BLaER1 treated with 17β-estradiol and CSF1 and Interleukin-3, amounts not matched to agents 10 nM and 100 nM (cell line): Measurements from ENCODE around the gene VPREB1.

Experiments used
- H3K27ac ChIP-seq, 11 experiments: shearing (Covaris generic); formaldehyde crosslinking; 2 replicates each; pipeline ENCODE4 v1.8.1; 2022
- H3K27me3 ChIP-seq, 11 experiments: shearing (Covaris generic); formaldehyde crosslinking; 2 replicates each; pipeline ENCODE4 v1.8.1; 2022
- H3K36me3 ChIP-seq, 11 experiments: shearing (Covaris generic); formaldehyde crosslinking; 2 replicates each; pipeline ENCODE4 v1.8.1; 2022
- H3K4me1 ChIP-seq, 10 experiments: shearing (Covaris generic); formaldehyde crosslinking; 2 replicates each; pipeline ENCODE4 v1.8.1; 2022
- H3K4me2 ChIP-seq, 11 experiments: shearing (Covaris generic); formaldehyde crosslinking; 2 replicates each; pipeline ENCODE4 v1.8.1; 2022
- H3K4me3 ChIP-seq, 10 experiments: shearing (Covaris generic); formaldehyde crosslinking; 2 replicates each; pipeline ENCODE4 v1.8.1; 2022
- H3K9ac ChIP-seq, 11 experiments: shearing (Covaris generic); formaldehyde crosslinking; 2 replicates each; pipeline ENCODE4 v1.8.1; 2022
- H3K9me3 ChIP-seq, 11 experiments: shearing (Covaris generic); formaldehyde crosslinking; replicated peaks in 1 of 11; 2 replicates each; pipeline ENCODE4 v1.8.1; 2022
- H4K20me1 ChIP-seq, 11 experiments: shearing (Covaris generic); formaldehyde crosslinking; 2 replicates each; pipeline ENCODE4 v1.8.1; 2022
- Cebpa-rat ChIP-seq, 11 experiments: shearing (Covaris generic); IDR thresholded peaks; 2 replicates each; pipeline ENCODE4 v1.8.1; 2022

The VPREB1 gene

DNA sequence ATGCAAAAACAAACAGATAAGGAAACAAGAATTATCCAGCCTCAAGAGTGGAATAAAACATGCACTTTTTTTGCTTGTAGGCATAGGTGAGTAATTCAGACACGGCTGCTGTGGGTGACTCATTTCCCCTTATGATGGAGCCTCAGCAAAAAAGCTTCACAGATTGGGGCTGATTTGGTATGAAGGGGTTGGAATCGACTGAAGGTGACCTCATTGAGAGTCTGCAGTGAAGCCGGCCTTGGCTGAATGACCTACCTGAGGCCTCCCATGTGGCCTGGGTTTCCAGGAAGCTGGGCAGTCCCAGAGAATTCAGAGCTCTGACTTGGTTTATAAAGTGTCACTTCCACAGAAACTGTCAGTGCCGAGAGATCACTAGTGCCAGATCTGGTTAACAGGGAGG is 34.2 kb upstream of the VPREB1 start:
- H3K36me3 ChIP-seq, result no peaks in the 10 kb centered on the region
- H3K9ac ChIP-seq, result no peak overlapping the region; a peak in 2 of 22 replicates
- H4K20me1 ChIP-seq, result 0 out of 22 replicates have a peak, but pooled peaks cover 0 to 3% (median 0%) of the 10 kb centered on the region in 11 experiments
- TF ChIP-seq Cebpa-rat (IDR thresholded peaks at IDR 0.05), result no peak
- H3K4me2 ChIP-seq, result peak overlapping the region; percentile 21 to 78 (median 68)
- H3K9me3 ChIP-seq, result no peaks in the 10 kb centered on the region
- H3K27me3 ChIP-seq, result no peaks in the 10 kb centered on the region
- H3K4me3 ChIP-seq, result no peak overlapping the region
- H3K4me1 ChIP-seq, result peaks cover 30 to 77% (median 66%) of the 10 kb centered on the region in 10 experiments
- H3K27ac ChIP-seq, result peak overlapping the region in 3 of 11 experiments; percentile 1 to 41 (median 25); a peak in 2 of 22 replicates

DNA sequence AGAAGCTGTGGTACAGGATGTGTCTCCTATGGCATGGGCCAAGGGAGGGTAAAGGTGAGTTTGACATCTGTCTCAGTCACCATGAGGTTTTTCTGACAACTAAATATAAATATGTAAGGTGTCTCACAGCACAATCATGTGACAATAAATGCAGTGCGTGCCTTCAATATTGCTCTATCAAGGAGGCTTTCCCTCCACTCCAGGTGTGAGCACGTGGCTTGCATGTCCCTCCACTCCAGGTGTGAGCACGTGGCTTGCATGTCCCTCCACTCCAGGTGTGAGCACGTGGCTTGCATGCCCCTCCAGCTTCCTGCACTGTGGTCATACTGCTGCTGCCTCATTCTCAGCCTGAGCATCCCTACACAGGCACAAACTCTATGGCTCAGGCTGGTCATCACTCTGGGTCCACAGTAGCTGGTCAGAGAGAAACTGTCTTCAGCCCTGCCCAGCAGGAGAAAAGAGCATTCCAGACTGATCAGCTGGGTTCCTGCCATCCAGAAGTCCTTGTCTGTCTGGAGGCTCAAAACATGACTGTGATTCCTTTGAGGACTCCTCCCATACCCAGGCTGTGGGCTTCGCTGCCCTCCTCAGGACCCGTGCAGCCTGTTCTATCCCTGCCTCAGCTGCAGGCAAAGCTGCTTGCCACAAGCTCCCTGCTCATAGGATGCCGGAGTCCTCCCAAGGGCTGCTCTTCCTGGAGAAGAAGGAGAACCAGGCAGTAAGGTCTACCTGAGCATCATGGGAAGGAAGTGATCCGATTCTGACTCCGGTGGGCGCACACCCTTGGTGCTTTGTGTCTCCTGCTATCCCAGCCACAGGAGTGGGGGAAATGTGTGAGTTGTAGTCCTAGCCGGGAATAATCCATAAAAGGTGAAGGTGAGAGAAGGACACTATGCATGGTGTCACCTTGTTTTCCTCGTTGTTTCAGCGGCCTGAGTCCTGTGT is 33.4 kb upstream of the VPREB1 start:
- no peaks in the 10 kb centered on the region for H3K27me3 ChIP-seq
- no peaks in the 10 kb centered on the region for H3K36me3 ChIP-seq
- TF ChIP-seq Cebpa-rat (IDR thresholded peaks at IDR 0.05), result no peak
- H3K4me1 ChIP-seq, result peaks cover 37 to 77% (median 68%) of the 10 kb centered on the region in 10 experiments
- peak overlapping the region in 3 of 11 experiments; percentile 1 to 41 (median 25); a peak in 2 of 22 replicates for H3K27ac ChIP-seq
- H3K9ac ChIP-seq, result no peak overlapping the region; a peak in 1 of 22 replicates
- H3K9me3 ChIP-seq, result no peaks in the 10 kb centered on the region
- H3K4me3 ChIP-seq, result no peak overlapping the region
- H3K4me2 ChIP-seq, result peak overlapping the region; percentile 21 to 78 (median 68)
- H4K20me1 ChIP-seq, result 0 out of 22 replicates have a peak, but pooled peaks cover 0 to 3% (median 0%) of the 10 kb centered on the region in 11 experiments

DNA sequence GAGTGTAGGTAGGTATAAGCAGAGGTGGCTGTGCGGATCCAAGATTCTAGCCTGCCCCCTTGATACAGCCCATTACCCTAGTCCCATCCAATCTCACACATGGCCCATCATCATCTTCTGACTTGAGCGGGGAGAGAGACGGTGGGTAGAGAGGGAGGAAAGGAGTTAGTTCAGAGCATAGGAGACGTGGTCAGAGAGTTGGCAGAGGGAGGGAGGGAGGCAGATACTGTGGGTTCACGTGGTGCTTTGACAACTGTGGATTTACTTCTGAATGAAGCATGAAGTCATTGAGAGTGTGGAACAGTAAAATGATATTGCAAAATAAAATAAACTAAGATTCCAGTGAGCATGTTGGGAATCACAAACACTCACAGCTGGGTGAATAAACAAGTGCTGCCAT is 31.4 kb upstream of the VPREB1 start:
- Histone ChIP-seq H3K9me3 (no peaks in the 10 kb centered on the region), H3K4me1 (peaks cover 29 to 75% (median 58%) of the 10 kb centered on the region in 10 experiments), H3K27ac (no peak overlapping the region), H4K20me1 (0 out of 22 replicates have a peak, but pooled peaks cover 0 to under 1% (median 0%) of the 10 kb centered on the region in 11 experiments), H3K27me3 (no peaks in the 10 kb centered on the region), H3K9ac (no peak overlapping the region), H3K4me2 (no peak overlapping the region; a peak in 1 of 22 replicates), H3K36me3 (no peaks in the 10 kb centered on the region), H3K4me3 (no peak overlapping the region)
- no peak for TF ChIP-seq Cebpa-rat (IDR thresholded peaks at IDR 0.05)

- Histone ChIP-seq H3K9ac (no peak overlapping the region), H3K36me3 (no peaks in the 10 kb centered on the region), H3K9me3 (no peaks in the 10 kb centered on the region), H3K4me1 (peaks cover 18 to 75% (median 59%) of the 10 kb centered on the region in 10 experiments), H3K4me3 (no peak overlapping the region), H3K27me3 (no peaks in the 10 kb centered on the region), H4K20me1 (no peaks in the 10 kb centered on the region), H3K27ac (no peak overlapping the region), H3K4me2 (peak overlapping the region in 7 of 11 experiments; percentile 9 to 69 (median 56); a peak in 11 of 22 replicates)
- no peak; a peak in 1 of 22 replicates for TF ChIP-seq Cebpa-rat (IDR thresholded peaks at IDR 0.05)
Measured at GRCh38 chr22:22214819-22215329, 29.7 kb upstream of the VPREB1 start.

DNA sequence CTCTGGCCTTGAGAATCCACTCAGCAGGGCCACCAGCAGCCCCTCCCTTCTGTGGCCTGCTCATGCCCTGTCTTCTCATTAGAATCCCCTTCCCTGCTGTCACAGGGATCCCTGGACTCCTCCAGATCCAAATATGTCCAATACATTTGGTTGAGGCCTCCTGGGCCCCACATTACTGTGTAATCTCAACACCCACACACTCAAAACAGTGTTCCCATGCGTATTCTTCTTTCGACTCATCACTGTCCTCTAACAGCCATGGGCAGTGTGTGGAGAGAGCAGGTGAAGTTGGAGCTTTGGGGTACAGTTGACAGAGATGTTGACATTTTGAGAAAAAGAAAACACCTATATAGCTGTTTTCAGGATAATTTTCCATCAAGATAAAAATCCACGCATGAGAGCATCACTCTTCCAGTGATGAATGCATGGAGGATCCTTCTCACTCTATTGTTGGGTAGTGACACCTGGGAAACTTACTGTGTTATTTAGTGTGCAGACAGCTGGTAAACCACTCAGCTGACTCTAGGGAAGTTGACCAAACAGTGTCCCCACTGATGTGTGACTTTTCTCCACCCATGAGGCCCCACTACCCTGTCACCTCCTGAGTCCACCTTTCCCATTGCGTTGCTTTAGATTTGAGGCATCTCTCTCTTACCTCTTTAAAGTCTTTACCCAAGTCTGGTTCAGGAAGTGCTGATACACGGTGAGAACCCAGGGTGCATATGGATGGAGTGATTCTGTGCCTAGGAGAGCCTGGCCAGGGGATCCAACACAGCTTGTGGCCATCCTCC is 28.7 kb upstream of the VPREB1 start:
- Histone ChIP-seq H3K9me3 (no peaks in the 10 kb centered on the region), H3K36me3 (no peaks in the 10 kb centered on the region), H3K4me2 (peak overlapping the region; percentile 11 to 69 (median 44); a peak in 19 of 22 replicates), H3K27ac (peak overlapping the region in 1 of 11 experiments; percentile 17; a peak in 1 of 22 replicates), H3K27me3 (no peaks in the 10 kb centered on the region), H3K4me1 (peaks cover 8 to 68% (median 53%) of the 10 kb centered on the region in 10 experiments; a peak in 19 of 20 replicates), H3K9ac (no peak overlapping the region), H3K4me3 (no peak overlapping the region), H4K20me1 (no peaks in the 10 kb centered on the region)
- TF ChIP-seq Cebpa-rat (IDR thresholded peaks at IDR 0.05), result no peak

DNA sequence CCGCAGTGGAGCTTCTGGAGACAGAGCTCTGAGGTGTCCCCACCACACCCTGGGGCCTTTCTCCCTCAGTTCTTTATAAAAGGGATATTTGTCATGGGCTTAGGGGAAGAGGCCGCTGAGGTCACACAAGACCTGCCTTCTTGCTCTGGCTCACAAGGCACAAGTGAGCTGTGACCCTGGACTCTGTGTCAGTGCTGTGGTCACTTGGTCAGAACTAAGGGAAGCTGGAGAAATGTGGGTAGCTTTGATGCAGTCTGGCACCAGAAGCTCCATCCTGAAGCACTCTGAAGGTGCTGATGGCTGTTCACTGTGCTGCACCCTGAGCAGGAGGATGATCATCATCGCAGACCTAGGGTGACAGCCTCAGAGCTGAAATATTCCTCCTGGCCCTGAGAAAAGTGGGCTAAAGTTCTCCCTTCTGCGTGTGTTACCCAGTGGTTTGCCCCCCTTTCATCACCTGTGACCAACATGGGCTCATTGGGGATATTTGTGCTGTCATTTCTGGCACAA is 28.1 kb upstream of the VPREB1 start:
- TF ChIP-seq Cebpa-rat (IDR thresholded peaks at IDR 0.05), result no peak
- no peak overlapping the region for H3K9ac ChIP-seq
- H4K20me1 ChIP-seq, result no peaks in the 10 kb centered on the region
- H3K36me3 ChIP-seq, result no peaks in the 10 kb centered on the region
- no peaks in the 10 kb centered on the region for H3K9me3 ChIP-seq
- H3K4me2 ChIP-seq, result peak overlapping the region in 9 of 11 experiments; percentile 24 to 69 (median 46); a peak in 17 of 22 replicates
- H3K4me1 ChIP-seq, result peaks cover 7 to 62% (median 47%) of the 10 kb centered on the region in 10 experiments; a peak in 17 of 20 replicates
- no peak overlapping the region for H3K4me3 ChIP-seq
- H3K27me3 ChIP-seq, result no peaks in the 10 kb centered on the region
- H3K27ac ChIP-seq, result 0 out of 22 replicates have a peak overlapping the region, but pooled peaks of 1 of the 11 experiments have one; percentile 17

DNA sequence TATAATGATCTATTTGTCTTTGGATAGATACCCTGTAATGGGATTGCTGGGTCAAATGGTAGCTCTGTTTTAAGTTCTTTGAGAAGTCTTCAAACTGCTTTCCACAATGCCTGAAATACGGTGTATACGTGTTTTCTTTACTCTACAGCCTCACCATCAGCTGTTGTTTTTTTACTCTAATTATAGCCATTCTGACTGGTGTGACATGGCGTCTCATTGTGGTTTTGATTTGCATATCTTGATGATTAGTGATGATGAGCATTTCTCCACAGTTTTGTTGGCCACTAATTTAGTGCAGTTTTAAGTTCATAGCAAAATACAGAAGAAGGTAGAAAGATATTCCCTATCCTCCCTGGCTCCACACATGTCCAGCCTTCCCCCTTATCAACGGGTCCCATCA is 26.3 kb upstream of the VPREB1 start:
- no peaks in the 10 kb centered on the region for H3K27me3 ChIP-seq
- no peaks in the 10 kb centered on the region for H3K9me3 ChIP-seq
- H4K20me1 ChIP-seq, result no peaks in the 10 kb centered on the region
- H3K4me2 ChIP-seq, result peak overlapping the region in 9 of 11 experiments; percentile 26 to 73 (median 54); a peak in 17 of 22 replicates
- H3K27ac ChIP-seq, result no peak overlapping the region
- no peak overlapping the region for H3K9ac ChIP-seq
- no peak overlapping the region for H3K4me3 ChIP-seq
- TF ChIP-seq Cebpa-rat (IDR thresholded peaks at IDR 0.05), result no peak
- H3K36me3 ChIP-seq, result no peaks in the 10 kb centered on the region
- H3K4me1 ChIP-seq, result peaks cover 7 to 62% (median 47%) of the 10 kb centered on the region in 10 experiments; a peak in 17 of 20 replicates
